Measurements from ENCODE around the gene LAMA3.

DNA sequence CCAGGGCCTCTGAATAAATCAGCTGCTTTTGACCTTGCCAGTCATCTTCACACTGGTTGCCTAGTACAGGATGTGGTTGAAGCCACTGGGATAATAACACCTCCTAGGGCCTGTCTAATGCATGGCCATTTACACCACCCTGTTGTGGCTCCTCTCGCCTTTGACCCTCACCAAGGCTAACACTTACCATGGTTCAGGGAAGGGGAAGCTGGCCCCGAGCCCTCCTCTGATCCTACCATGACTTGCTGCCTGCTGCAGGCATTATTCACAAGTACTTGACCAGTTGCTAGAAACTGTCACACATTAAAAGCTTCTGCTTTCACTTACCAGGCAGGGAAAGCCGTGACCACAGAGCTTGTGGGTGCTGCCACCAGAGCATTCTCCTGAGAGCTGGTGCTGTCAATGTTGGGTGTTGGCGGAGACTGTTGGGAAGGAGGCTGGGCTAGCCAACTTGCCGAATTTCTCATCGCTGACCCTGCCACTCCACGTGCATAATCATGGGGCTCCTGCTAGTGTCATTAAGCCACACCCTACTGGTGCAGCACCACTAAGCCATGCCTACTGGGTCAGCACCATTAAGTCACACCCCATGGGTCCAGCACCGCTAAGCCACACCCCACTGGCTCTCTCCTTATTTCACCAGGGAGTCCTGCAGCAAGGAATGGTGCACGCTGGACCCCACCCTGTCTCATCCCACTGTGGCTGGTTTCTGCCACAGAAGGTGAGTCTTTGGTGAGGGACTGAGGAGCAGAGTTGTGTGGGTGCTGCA is 278.3 kb downstream of the LAMA3 start:
- TF ChIP-seq, protein P1, sequence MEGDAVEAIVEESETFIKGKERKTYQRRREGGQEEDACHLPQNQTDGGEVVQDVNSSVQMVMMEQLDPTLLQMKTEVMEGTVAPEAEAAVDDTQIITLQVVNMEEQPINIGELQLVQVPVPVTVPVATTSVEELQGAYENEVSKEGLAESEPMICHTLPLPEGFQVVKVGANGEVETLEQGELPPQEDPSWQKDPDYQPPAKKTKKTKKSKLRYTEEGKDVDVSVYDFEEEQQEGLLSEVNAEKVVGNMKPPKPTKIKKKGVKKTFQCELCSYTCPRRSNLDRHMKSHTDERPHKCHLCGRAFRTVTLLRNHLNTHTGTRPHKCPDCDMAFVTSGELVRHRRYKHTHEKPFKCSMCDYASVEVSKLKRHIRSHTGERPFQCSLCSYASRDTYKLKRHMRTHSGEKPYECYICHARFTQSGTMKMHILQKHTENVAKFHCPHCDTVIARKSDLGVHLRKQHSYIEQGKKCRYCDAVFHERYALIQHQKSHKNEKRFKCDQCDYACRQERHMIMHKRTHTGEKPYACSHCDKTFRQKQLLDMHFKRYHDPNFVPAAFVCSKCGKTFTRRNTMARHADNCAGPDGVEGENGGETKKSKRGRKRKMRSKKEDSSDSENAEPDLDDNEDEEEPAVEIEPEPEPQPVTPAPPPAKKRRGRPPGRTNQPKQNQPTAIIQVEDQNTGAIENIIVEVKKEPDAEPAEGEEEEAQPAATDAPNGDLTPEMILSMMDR (IDR thresholded peaks at IDR 0.05), result no peak
- TF ChIP-seq POLR2AphosphoS5 (IDR thresholded peaks at IDR 0.05) (no peak), POLR2A (IDR thresholded peaks at IDR 0.05) (no peak), EP300 (IDR thresholded peaks at IDR 0.05) (no peak)
